ENCODE measurements around the gene FOLR2.
"Not testable (repeated sequence)": the region's sequence is repeated elsewhere in the genome, so short reads cannot be mapped to it uniquely, and the experiment has no call there.

DNA sequence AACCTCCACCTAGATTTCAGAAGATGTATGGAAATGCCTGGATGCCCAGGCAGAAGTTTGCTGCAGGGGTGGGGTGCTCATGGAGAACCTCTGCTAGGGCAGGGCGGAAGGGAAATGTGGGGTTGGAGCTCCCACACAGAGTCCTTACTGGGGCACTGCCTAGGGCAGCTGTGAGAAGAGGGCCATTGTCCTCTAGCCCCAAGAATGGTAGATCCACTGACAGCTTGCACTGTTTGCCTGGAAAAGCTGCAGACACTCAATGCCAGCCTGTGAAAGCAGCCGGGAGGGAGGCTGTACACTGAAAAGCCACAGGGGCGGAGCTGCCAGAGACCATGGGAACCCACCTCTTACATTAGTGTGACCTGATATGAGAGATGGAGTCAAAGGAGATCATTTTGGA lies 46.8 kb upstream of the FOLR2 start:
- not testable (repeated sequence) for TF ChIP-seq EZH2 (IDR thresholded peaks at IDR 0.05; ENCODE audit: borderline replicate concordance, low read length)
- TF ChIP-seq, protein P1, sequence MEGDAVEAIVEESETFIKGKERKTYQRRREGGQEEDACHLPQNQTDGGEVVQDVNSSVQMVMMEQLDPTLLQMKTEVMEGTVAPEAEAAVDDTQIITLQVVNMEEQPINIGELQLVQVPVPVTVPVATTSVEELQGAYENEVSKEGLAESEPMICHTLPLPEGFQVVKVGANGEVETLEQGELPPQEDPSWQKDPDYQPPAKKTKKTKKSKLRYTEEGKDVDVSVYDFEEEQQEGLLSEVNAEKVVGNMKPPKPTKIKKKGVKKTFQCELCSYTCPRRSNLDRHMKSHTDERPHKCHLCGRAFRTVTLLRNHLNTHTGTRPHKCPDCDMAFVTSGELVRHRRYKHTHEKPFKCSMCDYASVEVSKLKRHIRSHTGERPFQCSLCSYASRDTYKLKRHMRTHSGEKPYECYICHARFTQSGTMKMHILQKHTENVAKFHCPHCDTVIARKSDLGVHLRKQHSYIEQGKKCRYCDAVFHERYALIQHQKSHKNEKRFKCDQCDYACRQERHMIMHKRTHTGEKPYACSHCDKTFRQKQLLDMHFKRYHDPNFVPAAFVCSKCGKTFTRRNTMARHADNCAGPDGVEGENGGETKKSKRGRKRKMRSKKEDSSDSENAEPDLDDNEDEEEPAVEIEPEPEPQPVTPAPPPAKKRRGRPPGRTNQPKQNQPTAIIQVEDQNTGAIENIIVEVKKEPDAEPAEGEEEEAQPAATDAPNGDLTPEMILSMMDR (IDR thresholded peaks at IDR 0.05; ENCODE audit: low read length), result not testable (repeated sequence)

Data from OCI-LY1 (cell line).